HG02642 (cell line): Measurements from ENCODE around the gene GARIN1A.
"Not testable (repeated sequence)": the region's sequence is repeated elsewhere in the genome, so short reads cannot be mapped to it uniquely, and the experiment has no call there.

Experiments
- ATAC-seq: cut with Tn5 transposase; IDR thresholded peaks from one replicate; pipeline ENCODE4 v1.9.1; 2021; ENCODE audit warnings: mild to moderate bottlenecking; ENCODE audit not compliant: unreplicated experiment, poor library complexity

Gene GARIN1A

DNA sequence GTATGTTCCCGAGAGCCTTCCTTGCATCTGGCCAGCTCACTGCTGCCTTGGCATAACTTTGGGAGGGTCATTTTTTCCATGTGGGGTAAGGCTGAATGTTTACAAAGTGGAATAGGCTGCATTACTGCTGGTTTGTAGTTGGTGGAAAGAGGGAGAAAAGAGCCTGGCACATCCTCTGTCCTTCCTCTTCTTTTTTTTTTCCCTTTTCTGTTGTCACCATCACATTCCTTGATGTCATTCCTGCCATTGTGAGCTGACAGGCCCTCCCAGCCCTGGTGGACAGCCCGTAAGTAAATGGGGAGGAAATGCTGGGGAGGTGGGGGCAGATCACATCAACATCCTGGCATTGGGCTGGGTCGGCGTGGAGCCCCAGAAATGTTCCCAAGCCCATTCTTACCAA, at the start of gene GARIN1A:
Gene GARIN1A, plus strand, starts transcription at position 301 of the 400 bp plus-strand sequence. CDS start 106 bp downstream, outside the sequence.
- no peak for ATAC-seq

DNA sequence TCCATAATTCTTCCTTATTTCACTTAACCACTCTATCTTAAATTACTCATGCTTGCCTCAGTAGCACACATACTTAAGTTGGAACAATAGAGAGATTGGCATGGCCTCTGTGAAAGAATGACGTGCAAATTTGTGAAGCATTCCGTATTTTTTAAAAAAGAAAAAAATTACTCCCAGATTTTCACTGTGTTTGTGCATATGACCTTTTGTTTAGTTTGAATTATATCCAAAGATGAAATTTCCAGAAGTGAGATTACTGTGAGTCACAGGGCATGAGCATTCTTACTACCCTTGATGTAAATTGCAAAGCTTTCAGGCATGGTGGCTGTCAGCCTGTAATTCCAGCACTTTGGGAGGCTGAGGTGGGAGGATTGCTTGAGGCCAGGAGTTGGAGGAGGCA, 45.0 kb upstream of the GARIN1A start:
- ATAC-seq = not testable (repeated sequence)

DNA sequence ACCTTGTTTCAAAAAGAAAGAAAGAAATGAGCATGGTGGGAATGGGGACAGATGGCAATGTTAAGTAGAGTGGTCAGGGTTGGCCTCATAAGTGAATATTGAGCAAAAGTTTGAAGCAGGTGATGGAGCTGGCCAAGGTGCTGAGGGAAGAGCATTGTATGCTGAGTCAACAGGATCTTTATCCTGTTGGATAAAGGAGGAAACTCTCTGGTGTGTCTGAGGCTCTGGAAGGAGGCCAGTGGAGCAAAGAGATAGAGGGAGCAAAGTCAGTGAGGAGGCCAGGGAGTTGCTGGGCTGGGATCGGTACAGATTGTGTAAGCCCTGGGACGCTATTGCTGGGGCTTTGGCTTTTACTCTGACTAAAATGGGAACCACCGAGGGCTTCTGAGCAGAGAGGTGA, 38.2 kb upstream of the GARIN1A start:
- not testable (repeated sequence) for ATAC-seq

GRCh38 chr7:128645206-128645605, 26.9 kb upstream of the GARIN1A start:
- not testable (repeated sequence) for ATAC-seq

GRCh38 chr7:128645844-128646243, 26.2 kb upstream of the GARIN1A start:
- ATAC-seq = not testable (repeated sequence)

- ATAC-seq = not testable (repeated sequence)
Measured at GRCh38 chr7:128646877-128647276, 25.2 kb upstream of the GARIN1A start.

DNA sequence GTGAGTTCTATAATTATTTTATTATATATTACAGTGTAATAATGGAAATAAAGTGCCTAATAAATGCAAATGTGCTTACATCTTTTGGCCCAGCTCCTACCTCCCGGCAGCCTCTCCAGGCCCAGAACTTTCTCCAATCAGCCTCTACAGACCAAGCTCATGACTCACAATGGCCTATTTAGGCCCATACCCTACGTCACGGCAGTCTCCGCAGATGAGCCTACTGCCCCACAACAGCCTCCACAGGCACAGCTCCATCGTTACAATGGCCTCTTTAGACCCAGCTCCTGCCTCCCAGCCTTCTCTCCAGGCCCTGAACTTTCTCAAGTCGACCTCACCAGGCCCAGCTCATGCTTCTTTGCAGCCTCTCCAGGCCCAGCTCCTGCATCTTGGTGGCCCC, 21.0 kb upstream of the GARIN1A start:
- ATAC-seq = not testable (repeated sequence)

- ATAC-seq = not testable (repeated sequence)
Measured at GRCh38 chr7:128652606-128653005, 19.5 kb upstream of the GARIN1A start.

DNA sequence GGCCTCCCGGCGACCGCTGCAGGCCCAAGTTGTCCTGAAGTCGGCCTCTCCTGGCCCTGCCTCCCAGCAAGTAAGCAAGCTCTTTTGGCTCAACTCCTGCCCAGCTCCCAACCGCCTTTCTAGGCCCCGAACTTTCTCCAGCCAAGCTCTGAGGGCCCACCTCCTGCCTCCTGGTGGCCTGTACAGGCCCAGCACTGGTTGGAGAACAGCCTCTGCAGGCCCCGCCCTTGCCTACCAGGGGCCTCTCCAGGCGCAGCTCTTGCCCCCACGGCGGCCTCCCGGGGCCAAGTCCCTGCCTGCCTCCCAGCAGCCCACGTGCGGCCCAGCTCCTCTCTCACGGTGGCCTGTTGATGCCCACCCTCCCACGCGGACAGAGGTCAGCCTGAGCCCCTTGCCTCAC, 18.9 kb upstream of the GARIN1A start:
- ATAC-seq = not testable (repeated sequence)

DNA sequence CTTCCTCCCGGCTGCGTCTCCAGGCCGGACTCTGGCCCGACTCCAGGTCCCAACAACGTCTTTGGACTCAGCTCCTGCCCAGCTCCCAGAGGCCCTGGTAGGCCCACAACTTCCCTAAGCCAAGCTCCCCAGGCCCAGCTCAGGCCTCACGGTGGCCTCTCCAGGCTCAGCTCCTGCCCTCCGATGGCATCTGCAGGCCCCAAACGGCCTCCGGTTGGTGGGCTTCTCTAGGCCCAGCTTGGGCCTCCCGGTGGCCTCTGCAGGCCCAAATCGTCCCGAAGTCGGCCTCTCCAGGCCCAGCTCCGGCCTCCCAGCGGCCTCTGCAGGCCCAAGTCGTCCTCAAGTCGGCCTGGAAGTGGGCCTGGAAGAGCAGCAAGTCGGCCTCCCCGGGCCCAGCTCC, 18.0 kb upstream of the GARIN1A start:
- not testable (repeated sequence) for ATAC-seq

DNA sequence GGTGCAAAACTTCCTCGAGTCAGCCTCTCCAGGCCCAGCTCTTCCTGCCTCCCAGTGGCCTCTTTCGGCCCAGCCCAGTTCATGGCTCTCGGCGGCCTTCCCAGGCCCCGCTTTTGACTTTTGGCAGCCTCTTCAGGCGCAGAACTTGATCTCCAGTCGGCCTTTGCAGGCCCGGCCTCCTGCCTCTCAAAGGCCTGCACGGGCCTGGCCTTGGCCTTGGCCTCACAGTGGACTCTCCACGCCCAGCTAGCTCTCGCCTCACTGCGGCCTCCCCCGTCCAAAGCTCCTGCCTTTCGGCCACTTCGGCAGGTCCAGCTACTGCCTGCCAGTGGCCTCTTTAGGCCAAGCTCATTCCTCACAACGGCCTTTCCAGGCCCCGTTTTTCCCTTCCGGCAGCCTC, 17.6 kb upstream of the GARIN1A start:
- ATAC-seq = not testable (repeated sequence)

- ATAC-seq = not testable (repeated sequence)
Measured at GRCh38 chr7:128658428-128658827, 13.7 kb upstream of the GARIN1A start.

DNA sequence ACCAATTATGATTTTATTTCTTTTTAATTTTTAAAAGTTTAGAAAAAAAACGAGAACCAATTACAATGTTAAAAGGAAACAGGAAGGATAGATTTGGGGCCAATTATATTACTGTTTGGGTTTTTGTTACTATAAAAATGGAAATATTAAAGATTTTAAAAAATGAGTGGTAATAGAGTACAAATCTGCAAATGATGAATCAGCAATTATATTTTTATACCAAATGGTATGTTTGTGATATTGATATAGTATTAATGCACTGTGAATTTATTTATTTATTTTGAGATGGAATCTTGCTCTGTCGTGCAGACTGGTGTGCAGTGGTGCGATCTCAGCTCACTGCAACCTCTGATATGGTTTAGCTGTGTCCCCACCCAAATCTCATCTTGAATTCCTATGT, 11.5 kb upstream of the GARIN1A start:
- no peak for ATAC-seq

DNA sequence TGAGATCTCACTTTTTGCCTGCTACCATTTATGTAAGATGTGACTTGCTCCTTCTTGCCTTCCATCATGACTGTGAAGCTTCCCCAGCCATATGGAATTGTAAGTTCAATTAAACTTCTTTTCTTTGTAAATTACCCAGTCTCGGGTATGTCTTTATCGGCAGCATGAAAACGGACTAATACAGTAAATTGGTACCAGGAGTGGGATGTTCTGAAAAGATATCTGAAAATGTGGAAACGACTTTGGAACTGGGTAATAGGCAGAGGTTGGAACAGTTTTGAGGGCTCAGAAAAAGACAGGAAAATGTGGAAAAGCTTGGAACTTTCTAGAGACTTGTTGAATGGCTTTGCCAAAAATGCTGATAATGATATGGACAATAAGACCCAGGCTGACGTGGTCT, 10.6 kb upstream of the GARIN1A start:
- no peak for ATAC-seq

GRCh38 chr7:128662091-128662490, 10.0 kb upstream of the GARIN1A start:
- ATAC-seq = no peak

- ATAC-seq = not testable (repeated sequence)
Measured at GRCh38 chr7:128663223-128663622, 8.9 kb upstream of the GARIN1A start.

- no peak for ATAC-seq
Measured at GRCh38 chr7:128665057-128665456, 7.0 kb upstream of the GARIN1A start.

DNA sequence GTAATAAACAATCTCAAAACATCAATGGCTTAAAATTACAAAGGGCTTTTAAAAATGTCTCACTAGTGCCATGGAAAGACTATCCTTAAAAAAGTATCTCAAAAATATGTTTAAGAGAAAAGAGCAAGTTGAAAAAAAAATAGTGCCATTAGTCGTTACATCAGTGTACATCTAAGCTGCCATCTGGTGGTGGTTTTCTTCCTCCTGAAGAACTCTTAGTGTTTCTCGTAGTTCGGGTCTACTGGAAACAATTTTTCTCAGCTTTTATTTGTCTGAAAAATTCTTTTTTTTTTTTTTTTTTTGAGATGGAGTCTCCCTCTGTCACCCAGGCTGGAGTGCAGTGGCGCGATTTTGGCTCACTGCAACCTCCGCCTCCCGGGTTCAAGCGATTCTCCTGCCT, 5.9 kb upstream of the GARIN1A start:
- ATAC-seq = no peak

DNA sequence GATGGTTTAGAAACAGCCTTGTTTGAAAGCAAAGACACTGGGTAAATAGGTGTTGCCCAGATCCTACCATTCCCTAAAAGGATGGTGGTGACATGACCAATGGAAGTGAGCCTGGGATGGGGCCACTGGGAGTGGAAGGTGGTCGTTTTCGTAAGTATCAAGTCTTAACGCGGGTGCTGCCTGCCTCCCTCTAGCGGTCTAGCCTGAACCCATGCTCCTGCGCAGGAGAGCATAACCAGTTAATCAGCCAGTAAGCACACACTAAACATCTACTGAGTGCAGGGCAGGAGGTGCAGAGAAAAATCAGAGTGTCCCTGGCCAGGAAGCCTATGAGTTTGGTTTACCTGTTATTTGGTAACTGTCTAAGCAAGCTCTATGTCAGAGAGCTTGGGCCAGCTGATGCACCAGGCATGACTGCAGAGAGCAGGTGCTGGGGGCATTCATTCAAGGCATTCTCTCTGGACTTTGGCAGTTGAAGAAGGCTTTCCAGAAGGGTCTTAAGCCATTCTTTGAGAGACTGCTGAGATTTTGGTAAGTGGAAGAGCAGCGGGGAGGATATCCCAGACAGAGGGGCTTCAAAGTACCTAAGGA, 930 bp downstream of the GARIN1A start:
- ATAC-seq = no peak

GRCh38 chr7:128673571-128673970, 1.5 kb downstream of the GARIN1A start:
- no peak for ATAC-seq

DNA sequence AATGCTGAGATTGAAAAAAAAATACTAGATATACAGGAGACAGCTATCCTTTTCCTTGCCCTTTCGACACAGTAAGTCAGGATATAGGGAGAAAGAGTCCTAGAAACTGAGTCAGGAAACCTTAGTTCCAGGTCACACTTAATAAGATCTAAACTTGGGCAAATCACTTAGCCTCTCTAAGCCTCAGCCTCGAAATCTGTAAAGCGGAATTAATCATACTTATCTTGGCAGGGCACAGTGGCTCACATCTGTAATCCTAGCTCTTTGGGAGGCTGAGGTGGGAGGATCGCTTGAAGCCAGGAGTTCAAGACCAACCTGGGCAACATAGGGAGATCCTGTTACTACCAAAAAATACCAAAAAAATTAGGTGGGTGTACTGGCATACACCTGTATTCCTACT, 4.6 kb downstream of the GARIN1A start:
- no peak for ATAC-seq

DNA sequence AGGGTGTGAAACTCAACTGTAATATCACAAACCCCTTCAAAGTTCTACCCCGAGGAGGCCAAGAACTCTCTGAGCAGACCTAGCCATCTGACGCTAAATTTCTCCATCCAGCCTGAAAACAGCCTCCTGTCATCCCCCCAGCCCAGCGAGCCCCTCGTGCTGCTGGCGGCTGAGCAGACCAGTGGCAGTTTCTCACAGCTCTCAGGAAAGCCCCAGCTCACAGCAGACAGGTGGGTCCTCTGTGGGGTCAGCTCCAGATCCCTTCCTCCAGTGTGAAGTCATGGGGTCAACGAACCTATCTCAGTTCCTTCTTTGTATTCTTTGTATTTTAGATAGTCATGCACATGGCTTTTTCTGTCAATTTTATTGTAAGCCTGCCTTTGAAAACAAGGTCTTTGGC, 7.8 kb downstream of the GARIN1A start:
- ATAC-seq = no peak
